HCT116 (cell line): Measurements from ENCODE around the gene LSM7.

Experiments used
- YY1 ChIP-seq: IDR thresholded peaks from 2 replicates; pipeline ENCODE4 v1.6.1; 2011; ENCODE audit warnings: low read length, low read depth, moderate library complexity, mild to moderate bottlenecking; ENCODE audit not compliant: insufficient replicate concordance; ENCODE audit errors: extremely low read depth
- ZNF274 ChIP-seq: fragments of 200-500 bp; sonication (Bioruptor generic); IDR thresholded peaks from 2 replicates; pipeline ENCODE4 v1.6.1; 2014; ENCODE audit warnings: mild to moderate bottlenecking, low read depth, low read length, inconsistent platforms

DNA sequence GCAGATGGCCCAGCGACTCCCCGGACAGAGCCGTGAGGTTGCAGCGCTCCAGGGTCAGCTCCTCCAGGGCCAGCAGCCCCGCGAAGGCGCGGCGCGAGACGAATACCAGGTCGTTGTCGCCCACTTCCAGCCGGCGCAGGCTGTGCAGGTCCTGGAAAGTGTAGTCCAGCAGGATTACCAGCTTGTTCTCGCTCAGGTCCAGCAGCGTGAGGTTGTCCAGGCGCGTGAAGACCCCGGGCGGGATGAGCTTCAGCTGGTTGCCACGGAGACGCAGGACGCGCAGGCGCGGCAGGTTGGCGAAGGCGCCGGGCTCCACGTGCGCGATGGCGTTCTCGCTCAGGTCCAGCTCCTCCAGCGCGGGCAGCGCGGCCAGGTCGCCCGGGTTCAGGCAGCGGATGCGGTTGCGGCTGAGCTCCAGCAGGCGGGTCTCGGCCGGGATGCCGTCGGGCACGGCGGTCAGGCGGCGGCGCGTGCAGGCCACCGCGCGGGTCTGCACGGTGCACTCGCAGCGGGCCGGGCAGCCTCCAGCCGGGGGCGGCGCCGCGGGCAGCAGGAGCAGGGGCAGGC is 37.1 kb downstream of the LSM7 start:
- TF ChIP-seq ZNF274 (no peak), YY1 (no peak)
